Measurements from ENCODE around the gene OR8D2.

DNA sequence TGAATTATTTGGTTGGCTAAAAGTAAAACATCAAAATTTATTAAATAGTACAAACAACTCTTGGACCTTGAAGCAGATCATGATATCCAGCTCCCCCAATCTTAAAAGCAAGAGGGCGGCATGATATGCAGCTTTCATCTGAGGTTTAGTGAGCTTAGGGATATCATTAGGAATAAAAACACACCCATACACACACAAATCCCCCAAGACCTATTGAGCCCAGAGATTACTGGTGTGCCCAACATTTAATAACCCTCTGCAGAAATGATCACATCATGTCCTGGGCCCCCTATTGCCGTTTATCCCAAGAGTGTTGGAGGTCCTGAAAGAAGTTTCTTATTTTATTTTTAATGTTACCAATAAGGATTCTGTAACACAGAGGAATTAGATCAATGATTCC, 6.1 kb downstream of the OR8D2 start, which contains the start of gene OR8D1:
- TF ChIP-seq, protein P1, sequence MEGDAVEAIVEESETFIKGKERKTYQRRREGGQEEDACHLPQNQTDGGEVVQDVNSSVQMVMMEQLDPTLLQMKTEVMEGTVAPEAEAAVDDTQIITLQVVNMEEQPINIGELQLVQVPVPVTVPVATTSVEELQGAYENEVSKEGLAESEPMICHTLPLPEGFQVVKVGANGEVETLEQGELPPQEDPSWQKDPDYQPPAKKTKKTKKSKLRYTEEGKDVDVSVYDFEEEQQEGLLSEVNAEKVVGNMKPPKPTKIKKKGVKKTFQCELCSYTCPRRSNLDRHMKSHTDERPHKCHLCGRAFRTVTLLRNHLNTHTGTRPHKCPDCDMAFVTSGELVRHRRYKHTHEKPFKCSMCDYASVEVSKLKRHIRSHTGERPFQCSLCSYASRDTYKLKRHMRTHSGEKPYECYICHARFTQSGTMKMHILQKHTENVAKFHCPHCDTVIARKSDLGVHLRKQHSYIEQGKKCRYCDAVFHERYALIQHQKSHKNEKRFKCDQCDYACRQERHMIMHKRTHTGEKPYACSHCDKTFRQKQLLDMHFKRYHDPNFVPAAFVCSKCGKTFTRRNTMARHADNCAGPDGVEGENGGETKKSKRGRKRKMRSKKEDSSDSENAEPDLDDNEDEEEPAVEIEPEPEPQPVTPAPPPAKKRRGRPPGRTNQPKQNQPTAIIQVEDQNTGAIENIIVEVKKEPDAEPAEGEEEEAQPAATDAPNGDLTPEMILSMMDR (IDR thresholded peaks at IDR 0.05), result no peak
- no peak for TF ChIP-seq POLR2A (IDR thresholded peaks at IDR 0.05)

Data from vagina (tissue), 2 donors.